ENCODE measurements around the gene RHBDD1.

RHBDD1 gene

GRCh38 chr2:226943862-226944620, 108.2 kb downstream of the RHBDD1 start:
- no peak for DNase-seq

- DNase-seq = no peak
These were observed 117.4 kb downstream of the RHBDD1 start for GRCh38 chr2:226953206-226953605.

- DNase-seq = no peak
These were observed 118.0 kb downstream of the RHBDD1 start for GRCh38 chr2:226953826-226954225.

GRCh38 chr2:226956659-226957058, 120.8 kb downstream of the RHBDD1 start:
- DNase-seq = no peak

GRCh38 chr2:226959418-226959817, 123.6 kb downstream of the RHBDD1 start:
- no peak for DNase-seq

GRCh38 chr2:226962176-226962773, 126.4 kb downstream of the RHBDD1 start:
- no peak for DNase-seq

- DNase-seq = no peak
These were observed 127.7 kb downstream of the RHBDD1 start for GRCh38 chr2:226963528-226963927.

- no peak for DNase-seq
These were observed 129.5 kb downstream of the RHBDD1 start for GRCh38 chr2:226965376-226965775.

- DNase-seq = no peak
These were observed 133.7 kb downstream of the RHBDD1 start for GRCh38 chr2:226969417-226970080.

GRCh38 chr2:226970362-226970761, 134.5 kb downstream of the RHBDD1 start:
- no peak for DNase-seq

- no peak for DNase-seq
These were observed 135.2 kb downstream of the RHBDD1 start for GRCh38 chr2:226971084-226971483.

GRCh38 chr2:226971770-226972169, 135.9 kb downstream of the RHBDD1 start:
- DNase-seq = no peak

- no peak for DNase-seq
These were observed 138.0 kb downstream of the RHBDD1 start for GRCh38 chr2:226973816-226974215.

GRCh38 chr2:226977775-226978190, 141.9 kb downstream of the RHBDD1 start:
- peak; percentile 6 for DNase-seq

GRCh38 chr2:226978300-226978699, 142.4 kb downstream of the RHBDD1 start:
- DNase-seq = no peak

- DNase-seq = no peak
These were observed 143.2 kb downstream of the RHBDD1 start for GRCh38 chr2:226979004-226979403.

GRCh38 chr2:226981791-226982326, 146.0 kb downstream of the RHBDD1 start:
- no peak for DNase-seq

GRCh38 chr2:226983895-226984749, 148.3 kb downstream of the RHBDD1 start:
- DNase-seq = no peak

GRCh38 chr2:226984750-226985582, 149.1 kb downstream of the RHBDD1 start:
- DNase-seq = peak; percentile 38

GRCh38 chr2:226985583-226985946, 149.7 kb downstream of the RHBDD1 start:
- DNase-seq = no peak

GRCh38 chr2:226991663-226992062, 155.8 kb downstream of the RHBDD1 start:
- DNase-seq = no peak

- DNase-seq = no peak
These were observed 157.3 kb downstream of the RHBDD1 start for GRCh38 chr2:226993171-226993570.

Data from NCI-H1436 (cell line).